SK-N-SH (cell line): ENCODE measurements around the gene GPR39. TPM values are rescaled to one million over a fixed set of nuclear protein-coding genes. Genes with fewer than 3 reads are reported as not detected.

Source experiments
- CTCF ChIA-PET: fragments of 300-600, 350-600 bp; formaldehyde crosslinking; extraction: SDS; loops from one replicate; lab custom pipeline; 2021; lab: Yijun Ruan, JAX
- POLR2A ChIA-PET: fragments of 350-600 bp; sonication (Branson Sonifier 250); formaldehyde crosslinking; extraction: SDS; loops from one replicate; lab custom pipeline; 2020; ENCODE audit warnings: antibody characterized with exemption, inconsistent platforms; lab: Yijun Ruan, JAX
- DNase-seq: peaks from one replicate; pipeline ENCODE4 v3.0.0; 2012
- H2AFZ ChIP-seq: fragments of 200-600 bp; sonication (generic); 2 replicates; pipeline ENCODE4 v1.8.1; 2016; ENCODE audit warnings: antibody characterized with exemption, mild to moderate bottlenecking, low read depth
- H3F3A ChIP-seq: fragments of 200-600 bp; sonication (generic); replicated peaks from 2 replicates; pipeline ENCODE3; 2016; ENCODE audit warnings: antibody characterized with exemption, mild to moderate bottlenecking; ENCODE audit not compliant: insufficient read depth
- H3K27ac ChIP-seq, 2 experiments: fragments of 200-500 bp in 1 of 2; fragments of 200-600 bp in 1 of 2; sonication (Bioruptor generic) in 1 of 2; sonication (generic), shearing (Covaris generic) in 1 of 2; 2 replicates each; pipeline versions ENCODE4 v1.5.1 to v1.6.1; 2014 to 2016; ENCODE audit warnings: low read depth in 2 of 2, inconsistent platforms in 1 of 2, low read length in 1 of 2, mild to moderate bottlenecking in 1 of 2, mixed read lengths in 1 of 2
- H3K27me3 ChIP-seq: fragments of 200-600 bp; sonication (generic), shearing (Covaris generic); 2 replicates; pipeline ENCODE4 v1.6.1; 2016; ENCODE audit warnings: mixed run types; ENCODE audit not compliant: insufficient read depth
- H3K36me3 ChIP-seq, 2 experiments: fragments of 200-500 bp in 1 of 2; fragments of 200-600 bp in 1 of 2; sonication (Bioruptor generic) in 1 of 2; sonication (generic) in 1 of 2; replicated peaks in 1 of 2; 2 replicates each; pipeline versions ENCODE3 to v1.5.1; 2014 to 2016; ENCODE audit warnings: low read length in 1 of 2, mild to moderate bottlenecking in 1 of 2; ENCODE audit not compliant: insufficient read depth in 2 of 2, control insufficient read depth in 1 of 2
- H3K4me1 ChIP-seq, 2 experiments: fragments of 200-500 bp in 1 of 2; fragments of 200-600 bp in 1 of 2; sonication (Bioruptor generic) in 1 of 2; sonication (generic), shearing (Covaris generic) in 1 of 2; 2 replicates each; pipeline versions ENCODE4 v1.5.1 to v1.6.1; 2014 to 2016; ENCODE audit warnings: low read depth in 1 of 2, low read length in 1 of 2, mixed run types in 1 of 2; ENCODE audit not compliant: insufficient read depth in 2 of 2, control insufficient read depth in 1 of 2
- H3K4me2 ChIP-seq: fragments of 200-600 bp; sonication (generic), shearing (Covaris generic); 2 replicates; pipeline ENCODE4 v1.6.1; 2017; ENCODE audit warnings: mixed run types
- H3K4me3 ChIP-seq, 2 experiments: fragments of 200-500 bp in 1 of 2; fragments of 200-600 bp in 1 of 2; sonication (Bioruptor generic) in 1 of 2; sonication (generic), shearing (Covaris generic) in 1 of 2; 2 replicates each; pipeline versions ENCODE4 v1.5.1 to v1.8.1; 2014 to 2016; ENCODE audit warnings: low read depth in 2 of 2, inconsistent platforms in 1 of 2, low read length in 1 of 2, mild to moderate bottlenecking in 1 of 2, mixed read lengths in 1 of 2, moderate library complexity in 1 of 2
- H3K79me2 ChIP-seq: fragments of 200-600 bp; sonication (generic); 2 replicates; pipeline ENCODE4 v1.8.1; 2017; ENCODE audit warnings: mild to moderate bottlenecking; ENCODE audit not compliant: insufficient read depth
- H3K9ac ChIP-seq: fragments of 200-600 bp; sonication (generic); 2 replicates; pipeline ENCODE4 v1.6.1; 2017; ENCODE audit warnings: mixed run types
- H3K9me2 ChIP-seq: fragments of 200-600 bp; sonication (generic); 2 replicates; pipeline ENCODE4 v1.6.1; 2017; ENCODE audit warnings: mixed run types
- H3K9me3 ChIP-seq: fragments of 200-600 bp; sonication (generic); 2 replicates; pipeline ENCODE4 v1.6.1; 2017; ENCODE audit warnings: mixed run types, mild to moderate bottlenecking, moderate library complexity
- H4K20me1 ChIP-seq: fragments of 200-600 bp; sonication (generic); 2 replicates; pipeline ENCODE4 v1.6.1; 2017; ENCODE audit warnings: mild to moderate bottlenecking, mixed run types; ENCODE audit not compliant: insufficient read depth
- CTCF ChIP-seq: fragments of 200-600 bp; sonication (generic); IDR thresholded peaks from 2 replicates; pipeline ENCODE4 v1.6.1; 2017; ENCODE audit warnings: antibody characterized with exemption, mild to moderate bottlenecking, moderate library complexity
- EP300 ChIP-seq, 2 experiments: IDR thresholded peaks; 2 replicates each; pipeline versions ENCODE4 v1.4.0 to v1.6.1; 2012; ENCODE audit warnings: borderline replicate concordance in 1 of 2, low read depth in 1 of 2, low read length in 1 of 2
- EZH2phosphoT487 ChIP-seq: fragments of 200-600 bp; sonication (generic); IDR thresholded peaks from 2 replicates; pipeline ENCODE4 v1.6.1; 2017; ENCODE audit warnings: low read depth, mixed run types, mild to moderate bottlenecking, antibody characterized with exemption, moderate library complexity, borderline replicate concordance
- FOSL2 ChIP-seq: IDR thresholded peaks from 2 replicates; pipeline ENCODE4 v1.4.0; 2012; ENCODE audit warnings: low read depth, mild to moderate bottlenecking, moderate library complexity, borderline replicate concordance
- FOXM1 ChIP-seq: IDR thresholded peaks from 2 replicates; pipeline ENCODE4 v1.4.0; 2012; ENCODE audit warnings: low read depth, mild to moderate bottlenecking
- MEF2A ChIP-seq: IDR thresholded peaks from 2 replicates; pipeline ENCODE4 v1.4.0; 2012; ENCODE audit warnings: low read depth, borderline replicate concordance
- MXI1 ChIP-seq: IDR thresholded peaks from 2 replicates; pipeline ENCODE4 v1.6.1; 2012; ENCODE audit warnings: mild to moderate bottlenecking, low read depth, low read length, improper control_type of control experiment
- NFIC ChIP-seq: IDR thresholded peaks from 2 replicates; pipeline ENCODE4 v1.4.0; 2012; ENCODE audit warnings: borderline replicate concordance
- NRF1 ChIP-seq: IDR thresholded peaks from 2 replicates; pipeline ENCODE4 v1.6.1; 2012; ENCODE audit warnings: low read depth, mild to moderate bottlenecking, low read length
- POLR2AphosphoS5 ChIP-seq: IDR thresholded peaks from 2 replicates; pipeline ENCODE4 v1.6.1; 2012; ENCODE audit warnings: low read depth, low read length
- RAD21 ChIP-seq: IDR thresholded peaks from 2 replicates; pipeline ENCODE4 v1.6.1; 2012; ENCODE audit warnings: mild to moderate bottlenecking, low read length
- RFX5 ChIP-seq: IDR thresholded peaks from 2 replicates; pipeline ENCODE4 v1.6.1; 2012; ENCODE audit warnings: mild to moderate bottlenecking, improper control_type of control experiment, low read length
- RXRA ChIP-seq: IDR thresholded peaks from 2 replicates; pipeline ENCODE4 v1.4.0; 2012; ENCODE audit warnings: low read depth, mild to moderate bottlenecking, borderline replicate concordance
- SIN3A ChIP-seq: IDR thresholded peaks from 2 replicates; pipeline ENCODE4 v1.6.1; 2012; ENCODE audit warnings: low read depth, mild to moderate bottlenecking, low read length, moderate library complexity, borderline replicate concordance
- TAF1 ChIP-seq: IDR thresholded peaks from 2 replicates; pipeline ENCODE4 v1.6.1; 2012; ENCODE audit warnings: low read depth, mild to moderate bottlenecking, low read length, moderate library complexity, borderline replicate concordance
- ZBTB33 ChIP-seq: IDR thresholded peaks from 2 replicates; pipeline ENCODE4 v1.4.0; 2012; ENCODE audit warnings: low read depth, borderline replicate concordance
- WGBS: methylation state at CpG from one replicate; pipeline ENCODE4 v1.1.6; 2017; ENCODE audit warnings: low lambda C conversion rate; 5-methylcytosine and 5-hydroxymethylcytosine counted together
- polyA plus RNA-seq, 3 experiments: library from polyadenylated mRNA; depleted of rRNA; stranded (reverse); fragments of >200 nt; gene quantifications; 2 replicates each; pipeline ENCODE4 v1.2.3, GENCODE V29; 2012

GPR39 gene
- polyA plus RNA-seq, 1 of the 3 experiments (the other 2 are of a cell fraction), result 2.3 TPM

- peak; percentile 59; the same call in 1 of the 2 replicates for TF ChIP-seq ZBTB33
- TF ChIP-seq NFIC, result peak; percentile 44
- no peak for TF ChIP-seq NRF1
- peak in 1 of 2 experiments; percentile 92; a peak in 2 of 4 replicates for TF ChIP-seq EP300 (IDR thresholded peaks at IDR 0.05; ENCODE audit: borderline replicate concordance in 1 of 2, low read depth in 1 of 2, low read length in 1 of 2)
- TF ChIP-seq RFX5, result no peak
- peak; percentile 36; the same call in 1 of the 2 replicates for TF ChIP-seq TAF1
- no peak for TF ChIP-seq SIN3A
- no peak for TF ChIP-seq RAD21
- TF ChIP-seq FOXM1, result 0 out of 2 replicates have a peak, but pooled peaks have one; percentile 56
- no peak for TF ChIP-seq CTCF
- no peak; the same call in 1 of the 2 replicates for TF ChIP-seq MXI1
- peak; percentile 57; the same call in 1 of the 2 replicates for TF ChIP-seq POLR2AphosphoS5
Observed at GRCh38 chr2:132415915-132416722, 486 bp upstream of the GPR39 start (continued).

- peaks cover 7 to 13% of the 10 kb centered on the region in 2 experiments; a peak in 3 of 4 replicates for H3K4me1 ChIP-seq
- H3K9me3 ChIP-seq, result no peaks in the 10 kb centered on the region
- WGBS, result 97% methylated on average over 29 of the region's 30 CpGs
- no peaks in the 10 kb centered on the region for H3K79me2 ChIP-seq
- CTCF ChIA-PET, result interaction anchor here (1.3 to 1.6 kb wide), 2 partner anchors 8 to 34 kb away, joined by 3 read pairs; no protein-coding TSS in a partner anchor
- TF ChIP-seq EP300 (IDR thresholded peaks at IDR 0.05; ENCODE audit: borderline replicate concordance in 1 of 2, low read depth in 1 of 2, low read length in 1 of 2) (no peak), MEF2A (no peak), NFIC (no peak), EZH2phosphoT487 (no peak), RXRA (no peak), FOSL2 (no peak)
- TF ChIP-seq, all 33 proteins: peak for 0
- Histone ChIP-seq H2AFZ (no peak overlapping the region), H3K27me3 (no peaks in the 10 kb centered on the region), H3K4me3 (no peak overlapping the region), H3K9me2 (no peaks in the 10 kb centered on the region), H3K9ac (no peak overlapping the region), H3K36me3 (no peaks in the 10 kb centered on the region), H4K20me1 (no peaks in the 10 kb centered on the region), H3F3A (peaks cover 11% of the 10 kb centered on the region), H3K27ac (no peak overlapping the region), H3K4me2 (no peak overlapping the region)
- no peak for DNase-seq
- POLR2A ChIA-PET, result interaction anchor here (0.7 kb wide), 1 partner anchor 64 kb away, joined by 3 read pairs; no protein-coding TSS in a partner anchor
Observed at GRCh38 chr2:132417430-132418035, 928 bp downstream of the GPR39 start.
